Measurements from ENCODE around the gene NUTM2G. TPM values are rescaled to one million over a fixed set of nuclear protein-coding genes. Genes with fewer than 3 reads are reported as not detected.
"Not testable (repeated sequence)": the region's sequence is repeated elsewhere in the genome, so short reads cannot be mapped to it uniquely, and the experiment has no call there.

Gene NUTM2G
- total and polyA plus RNA-seq, 2 donors, result 0.02 TPM; not detected in 1

DNA sequence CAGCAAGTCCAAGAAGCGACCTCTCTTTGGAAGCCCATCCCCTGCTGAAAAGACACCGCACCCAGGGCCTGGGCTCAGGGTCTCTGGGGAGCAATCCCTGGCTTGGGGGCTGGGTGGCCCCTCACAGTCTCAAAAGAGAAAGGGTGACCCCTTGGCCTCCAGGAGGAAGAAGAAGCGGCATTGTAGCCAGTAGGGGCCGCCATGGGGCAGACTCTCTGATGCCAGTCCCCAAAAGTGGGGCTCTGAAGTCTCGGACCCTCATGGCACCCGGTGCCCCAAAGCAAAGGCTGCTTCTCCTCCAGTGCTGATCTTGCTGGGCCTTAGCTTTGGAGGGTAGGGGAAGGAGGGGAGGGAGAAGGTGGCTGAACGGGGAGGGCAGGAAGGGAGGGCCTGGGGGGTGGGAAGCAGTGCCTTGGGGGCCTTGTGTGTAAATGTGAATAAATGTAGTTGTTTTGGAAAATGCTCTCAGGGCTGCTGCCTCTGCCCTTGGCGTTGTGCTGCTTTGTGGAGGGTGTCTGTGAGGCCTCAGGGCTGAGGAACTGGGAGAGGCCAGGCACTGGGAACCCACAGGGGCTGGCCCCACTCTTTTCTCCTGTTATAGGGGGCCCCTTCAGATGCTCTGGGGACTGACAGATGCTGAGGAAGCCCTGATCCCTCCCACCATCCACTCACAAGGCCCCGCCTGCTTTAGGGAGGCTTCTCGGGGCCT is 10.5 kb downstream of the NUTM2G start:
- DNase-seq (ENCODE audit: low read depth in 6 of 9, low spot score in 9 of 9); H3K36me3 ChIP-seq (ENCODE audit: control insufficient read depth in 2 of 2, insufficient read depth in 2 of 2, low read length in 1 of 2); H3K27me3 ChIP-seq (ENCODE audit: control insufficient read depth in 2 of 2, insufficient read depth in 1 of 2, low read length in 1 of 2); H3K4me1 ChIP-seq (ENCODE audit: control insufficient read depth in 2 of 2, insufficient read depth in 2 of 2, low read length in 2 of 2); H3K9me3 ChIP-seq (ENCODE audit: control insufficient read depth in 2 of 2, insufficient read depth in 1 of 2, low read length in 1 of 2); H3K27ac ChIP-seq (ENCODE audit: low read depth in 1 of 2, low read length in 1 of 2); H3K4me3 ChIP-seq (ENCODE audit: low read length in 2 of 2): not testable (repeated sequence)
- no CpG with 5 or more reads among the region's 10 CpGs for WGBS

DNA sequence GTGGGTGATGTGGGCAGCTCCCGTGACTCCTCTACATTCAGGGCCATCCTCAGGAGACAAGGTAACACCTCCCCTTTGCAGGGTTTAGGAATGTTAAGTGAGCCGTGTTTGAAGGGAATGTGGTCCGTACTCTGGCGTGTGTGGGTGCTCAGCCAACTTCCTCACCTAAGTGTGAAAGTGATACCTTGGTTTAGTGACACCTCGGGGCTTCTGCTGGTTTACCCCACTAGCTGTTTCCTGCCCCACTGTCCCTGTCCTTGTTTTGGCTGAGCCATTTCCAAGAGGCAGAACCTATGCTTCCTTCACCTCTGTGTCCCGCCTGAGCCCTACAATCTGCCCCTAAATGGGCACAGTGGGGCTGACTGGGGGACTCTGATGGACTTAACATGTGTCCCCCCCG is 12.3 kb downstream of the NUTM2G start:
- not testable (repeated sequence) for H3K27me3 ChIP-seq (ENCODE audit: control insufficient read depth in 2 of 2, insufficient read depth in 1 of 2, low read length in 1 of 2); H3K9me3 ChIP-seq (ENCODE audit: control insufficient read depth in 2 of 2, insufficient read depth in 1 of 2, low read length in 1 of 2); H3K4me3 ChIP-seq (ENCODE audit: low read length in 2 of 2); H3K27ac ChIP-seq (ENCODE audit: low read depth in 1 of 2, low read length in 1 of 2); DNase-seq (ENCODE audit: low read depth in 6 of 9, low spot score in 9 of 9); H3K4me1 ChIP-seq (ENCODE audit: control insufficient read depth in 2 of 2, insufficient read depth in 2 of 2, low read length in 2 of 2); H3K36me3 ChIP-seq (ENCODE audit: control insufficient read depth in 2 of 2, insufficient read depth in 2 of 2, low read length in 1 of 2)
- WGBS, result 80% methylated on average over 1 of the region's 7 CpGs

DNA sequence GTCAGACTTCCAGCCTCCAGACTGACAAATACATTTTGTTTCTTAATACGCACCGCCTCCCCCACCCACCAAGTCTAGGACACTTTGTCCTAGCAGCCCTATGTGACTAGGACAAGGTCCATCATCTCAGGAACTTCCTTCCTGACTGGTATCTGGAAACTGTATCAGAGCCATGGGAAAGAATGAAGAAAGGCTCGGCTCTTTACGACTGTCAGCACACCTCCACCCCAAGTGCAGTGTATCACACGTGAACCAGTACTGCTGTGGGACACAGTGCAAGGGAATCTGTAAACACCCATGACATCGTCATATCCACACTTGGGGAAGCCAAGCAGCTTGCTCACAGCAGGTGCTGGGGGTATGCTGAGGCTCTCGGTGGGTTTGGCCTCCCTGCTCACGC is 13.0 kb downstream of the NUTM2G start:
- not testable (repeated sequence) for DNase-seq (ENCODE audit: low read depth in 6 of 9, low spot score in 9 of 9); H3K27me3 ChIP-seq (ENCODE audit: control insufficient read depth in 2 of 2, insufficient read depth in 1 of 2, low read length in 1 of 2); H3K4me1 ChIP-seq (ENCODE audit: control insufficient read depth in 2 of 2, insufficient read depth in 2 of 2, low read length in 2 of 2); H3K4me3 ChIP-seq (ENCODE audit: low read length in 2 of 2); H3K9me3 ChIP-seq (ENCODE audit: control insufficient read depth in 2 of 2, insufficient read depth in 1 of 2, low read length in 1 of 2); H3K27ac ChIP-seq (ENCODE audit: low read depth in 1 of 2, low read length in 1 of 2); H3K36me3 ChIP-seq (ENCODE audit: control insufficient read depth in 2 of 2, insufficient read depth in 2 of 2, low read length in 1 of 2)
- 98% methylated on average over 3 of the region's 8 CpGs for WGBS

DNA sequence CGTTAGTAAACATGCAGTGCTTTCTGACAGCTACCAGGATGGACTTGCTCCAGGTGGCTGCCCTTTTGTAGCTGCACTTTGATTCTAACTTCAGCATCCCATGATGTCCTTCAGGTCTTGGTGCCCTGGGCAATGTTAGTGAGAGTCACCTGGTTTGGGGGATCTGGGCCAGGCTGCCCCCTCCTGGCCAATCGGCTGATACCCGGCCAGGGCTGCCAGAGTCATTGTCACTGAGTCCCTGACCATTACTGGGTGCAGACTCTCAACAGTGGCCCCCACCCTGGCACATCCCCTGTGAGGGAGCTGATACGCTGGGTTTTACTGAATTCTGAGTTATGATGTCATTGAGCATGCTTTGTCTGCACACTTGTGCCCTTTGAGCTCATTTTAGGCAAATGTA is 13.5 kb downstream of the NUTM2G start:
- not testable (repeated sequence) for H3K27ac ChIP-seq (ENCODE audit: low read depth in 1 of 2, low read length in 1 of 2); H3K36me3 ChIP-seq (ENCODE audit: control insufficient read depth in 2 of 2, insufficient read depth in 2 of 2, low read length in 1 of 2); H3K4me3 ChIP-seq (ENCODE audit: low read length in 2 of 2); DNase-seq (ENCODE audit: low read depth in 6 of 9, low spot score in 9 of 9); H3K4me1 ChIP-seq (ENCODE audit: control insufficient read depth in 2 of 2, insufficient read depth in 2 of 2, low read length in 2 of 2); H3K27me3 ChIP-seq (ENCODE audit: control insufficient read depth in 2 of 2, insufficient read depth in 1 of 2, low read length in 1 of 2); H3K9me3 ChIP-seq (ENCODE audit: control insufficient read depth in 2 of 2, insufficient read depth in 1 of 2, low read length in 1 of 2)
- WGBS, result 100% methylated on average over 1 of the region's 4 CpGs

DNA sequence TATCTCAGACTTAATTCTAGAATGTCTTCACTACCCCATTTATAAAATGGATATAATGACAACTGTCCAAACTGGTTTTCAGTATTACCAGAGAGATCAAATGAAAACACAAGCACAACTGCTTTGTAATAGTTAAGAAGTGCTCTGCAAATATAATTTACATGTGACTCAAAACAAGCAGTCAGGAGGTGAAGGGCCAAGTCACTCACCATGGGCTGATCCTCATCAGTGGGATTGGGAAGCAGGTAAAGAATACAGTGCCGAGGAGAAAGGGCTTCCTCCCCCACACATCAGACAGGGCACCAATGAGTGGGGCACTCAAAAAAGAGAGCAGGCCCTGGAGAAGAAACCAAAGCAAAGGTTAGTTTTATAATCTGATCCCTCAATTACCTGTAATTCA is 20.7 kb downstream of the NUTM2G start:
- H3K4me3 ChIP-seq (ENCODE audit: low read length in 2 of 2); DNase-seq (ENCODE audit: low read depth in 6 of 9, low spot score in 9 of 9); H3K27me3 ChIP-seq (ENCODE audit: control insufficient read depth in 2 of 2, insufficient read depth in 1 of 2, low read length in 1 of 2); H3K36me3 ChIP-seq (ENCODE audit: control insufficient read depth in 2 of 2, insufficient read depth in 2 of 2, low read length in 1 of 2); H3K27ac ChIP-seq (ENCODE audit: low read depth in 1 of 2, low read length in 1 of 2); H3K9me3 ChIP-seq (ENCODE audit: control insufficient read depth in 2 of 2, insufficient read depth in 1 of 2, low read length in 1 of 2); H3K4me1 ChIP-seq (ENCODE audit: control insufficient read depth in 2 of 2, insufficient read depth in 2 of 2, low read length in 2 of 2): not testable (repeated sequence)
- WGBS, result no CpG with 5 or more reads among the region's 1 CpG

DNA sequence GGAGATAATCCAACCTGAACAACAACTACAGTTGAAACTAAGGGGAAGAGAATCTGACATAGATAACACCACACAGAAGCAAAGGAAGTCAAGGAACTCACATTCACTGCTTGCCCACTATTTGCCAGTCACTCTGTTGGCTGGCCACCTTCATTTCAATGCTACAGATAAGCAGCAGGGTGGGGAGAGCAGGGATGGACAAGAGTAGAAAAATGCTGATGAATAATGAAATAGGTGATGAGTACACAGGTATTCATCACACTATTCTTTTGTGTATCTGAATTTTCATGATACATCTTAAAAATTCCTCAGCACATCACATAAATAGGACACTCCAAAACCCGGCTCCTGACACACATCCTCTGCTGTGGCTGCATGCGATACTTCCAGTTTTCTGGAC is 21.9 kb downstream of the NUTM2G start:
- not testable (repeated sequence) for H3K27ac ChIP-seq (ENCODE audit: low read depth in 1 of 2, low read length in 1 of 2); H3K4me3 ChIP-seq (ENCODE audit: low read length in 2 of 2); DNase-seq (ENCODE audit: low read depth in 6 of 9, low spot score in 9 of 9); H3K36me3 ChIP-seq (ENCODE audit: control insufficient read depth in 2 of 2, insufficient read depth in 2 of 2, low read length in 1 of 2); H3K9me3 ChIP-seq (ENCODE audit: control insufficient read depth in 2 of 2, insufficient read depth in 1 of 2, low read length in 1 of 2); H3K4me1 ChIP-seq (ENCODE audit: control insufficient read depth in 2 of 2, insufficient read depth in 2 of 2, low read length in 2 of 2); H3K27me3 ChIP-seq (ENCODE audit: control insufficient read depth in 2 of 2, insufficient read depth in 1 of 2, low read length in 1 of 2)
- WGBS, result no CpG with 5 or more reads among the region's 2 CpGs

DNA sequence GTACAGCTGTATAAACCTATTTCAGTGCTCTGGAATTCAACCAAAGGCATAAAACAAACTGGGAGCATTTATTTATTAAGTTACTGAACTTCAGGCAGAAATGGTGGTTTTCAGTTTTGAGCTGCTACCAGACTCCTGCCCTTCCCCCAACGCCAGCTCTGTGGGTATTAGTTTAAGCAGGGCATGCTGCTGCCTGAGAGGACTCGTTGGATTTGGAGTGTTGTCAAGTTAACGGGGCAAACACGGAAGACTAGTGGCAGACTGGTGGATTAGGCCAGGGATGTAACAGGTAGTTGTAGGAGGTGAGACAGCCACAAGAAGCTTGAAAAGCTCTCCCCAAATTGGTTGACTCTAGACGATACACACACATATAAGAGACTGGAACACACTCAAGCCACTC is 38.9 kb downstream of the NUTM2G start:
- H3K4me3 ChIP-seq (ENCODE audit: low read length in 2 of 2); H3K9me3 ChIP-seq (ENCODE audit: control insufficient read depth in 2 of 2, insufficient read depth in 1 of 2, low read length in 1 of 2); H3K4me1 ChIP-seq (ENCODE audit: control insufficient read depth in 2 of 2, insufficient read depth in 2 of 2, low read length in 2 of 2); DNase-seq (ENCODE audit: low read depth in 6 of 9, low spot score in 9 of 9); H3K36me3 ChIP-seq (ENCODE audit: control insufficient read depth in 2 of 2, insufficient read depth in 2 of 2, low read length in 1 of 2); H3K27ac ChIP-seq (ENCODE audit: low read depth in 1 of 2, low read length in 1 of 2); H3K27me3 ChIP-seq (ENCODE audit: control insufficient read depth in 2 of 2, insufficient read depth in 1 of 2, low read length in 1 of 2): not testable (repeated sequence)
- WGBS, result 95% methylated on average over 5 of the region's 5 CpGs

DNA sequence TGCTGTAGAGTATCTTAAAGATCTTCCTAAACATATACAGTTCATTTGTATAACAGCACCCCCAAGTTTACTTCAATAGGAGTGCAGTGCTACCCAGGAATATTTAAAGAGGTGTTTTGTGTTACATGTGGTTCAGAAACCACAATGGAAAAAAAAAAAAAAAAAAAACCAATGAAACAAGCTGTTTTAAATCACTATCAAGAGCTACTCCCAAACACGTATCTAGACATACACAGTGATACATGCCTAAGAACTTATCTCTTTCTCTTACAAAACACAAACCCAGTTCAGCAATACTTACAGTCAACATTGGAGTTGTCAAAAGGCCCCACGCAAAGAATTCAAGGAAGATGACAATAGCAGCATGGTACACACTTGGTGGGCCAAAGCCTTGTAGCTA is 43.9 kb downstream of the NUTM2G start:
- H3K9me3 ChIP-seq (ENCODE audit: control insufficient read depth in 2 of 2, insufficient read depth in 1 of 2, low read length in 1 of 2); H3K4me1 ChIP-seq (ENCODE audit: control insufficient read depth in 2 of 2, insufficient read depth in 2 of 2, low read length in 2 of 2); H3K27ac ChIP-seq (ENCODE audit: low read depth in 1 of 2, low read length in 1 of 2); H3K4me3 ChIP-seq (ENCODE audit: low read length in 2 of 2); H3K36me3 ChIP-seq (ENCODE audit: control insufficient read depth in 2 of 2, insufficient read depth in 2 of 2, low read length in 1 of 2); H3K27me3 ChIP-seq (ENCODE audit: control insufficient read depth in 2 of 2, insufficient read depth in 1 of 2, low read length in 1 of 2): not testable (repeated sequence)
- peak in 1 of 9 donors; percentile 3 for DNase-seq (ENCODE audit: low read depth in 6 of 9, low spot score in 9 of 9)
- WGBS, result 51% methylated on average over 2 of the region's 2 CpGs

DNA sequence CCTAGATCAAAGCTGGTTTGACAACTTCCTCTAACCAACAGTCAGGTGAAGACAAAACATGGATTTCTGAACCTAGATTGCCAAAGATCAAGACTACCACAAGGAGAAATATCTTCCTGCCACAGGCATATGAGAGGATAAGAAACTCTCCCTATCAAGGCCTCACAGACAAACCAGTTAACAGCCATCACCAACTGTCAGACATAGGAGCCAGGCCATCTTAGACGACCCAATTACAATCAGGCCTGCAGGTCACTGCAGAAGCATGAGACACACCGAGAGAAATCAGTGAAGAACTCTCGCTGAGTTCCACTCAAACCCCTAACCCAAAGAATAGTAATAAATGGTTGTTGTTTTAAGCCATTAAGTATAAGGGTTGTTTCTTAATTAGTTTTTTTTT is 45.4 kb downstream of the NUTM2G start:
- DNase-seq (ENCODE audit: low read depth in 6 of 9, low spot score in 9 of 9); H3K27me3 ChIP-seq (ENCODE audit: control insufficient read depth in 2 of 2, insufficient read depth in 1 of 2, low read length in 1 of 2); H3K36me3 ChIP-seq (ENCODE audit: control insufficient read depth in 2 of 2, insufficient read depth in 2 of 2, low read length in 1 of 2); H3K4me1 ChIP-seq (ENCODE audit: control insufficient read depth in 2 of 2, insufficient read depth in 2 of 2, low read length in 2 of 2); H3K9me3 ChIP-seq (ENCODE audit: control insufficient read depth in 2 of 2, insufficient read depth in 1 of 2, low read length in 1 of 2); H3K27ac ChIP-seq (ENCODE audit: low read depth in 1 of 2, low read length in 1 of 2); H3K4me3 ChIP-seq (ENCODE audit: low read length in 2 of 2): not testable (repeated sequence)
- WGBS, result 87% methylated on average over 3 of the region's 3 CpGs
